HG03457 (cell line): Measurements from ENCODE around the gene SETD7.

Experiments used
- ATAC-seq: cut with Tn5 transposase; IDR thresholded peaks from one replicate; pipeline ENCODE4 v1.9.1; 2021; ENCODE audit warnings: moderate number of reproducible peaks; ENCODE audit not compliant: unreplicated experiment

Gene SETD7

GRCh38 chr4:139514382-139515059 is 41.5 kb downstream of the SETD7 start:
- ATAC-seq: no peak

DNA sequence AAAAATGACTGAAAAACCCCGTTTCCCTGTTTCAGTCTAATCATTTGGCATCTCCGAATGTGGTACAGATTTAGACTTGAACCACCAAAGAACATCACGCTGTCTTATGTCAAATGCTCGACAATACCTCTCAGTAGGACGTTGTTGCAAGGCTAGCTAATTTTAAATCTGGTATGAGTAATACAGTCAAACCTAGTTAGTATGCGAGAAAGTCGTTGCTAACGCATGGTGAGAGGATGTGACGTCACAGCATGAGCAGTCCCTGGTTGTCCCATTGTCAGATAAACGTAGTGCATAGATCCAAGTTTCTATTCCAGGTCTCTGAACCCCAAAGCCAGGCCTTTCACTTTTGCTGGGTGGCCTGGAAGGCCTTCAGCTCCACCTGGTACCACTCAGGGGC is 44.7 kb downstream of the SETD7 start:
- ATAC-seq: no peak

- no peak for ATAC-seq
Measured at GRCh38 chr4:139509727-139510410, 46.1 kb downstream of the SETD7 start.

GRCh38 chr4:139508581-139509237 is 47.3 kb downstream of the SETD7 start:
- ATAC-seq: no peak

DNA sequence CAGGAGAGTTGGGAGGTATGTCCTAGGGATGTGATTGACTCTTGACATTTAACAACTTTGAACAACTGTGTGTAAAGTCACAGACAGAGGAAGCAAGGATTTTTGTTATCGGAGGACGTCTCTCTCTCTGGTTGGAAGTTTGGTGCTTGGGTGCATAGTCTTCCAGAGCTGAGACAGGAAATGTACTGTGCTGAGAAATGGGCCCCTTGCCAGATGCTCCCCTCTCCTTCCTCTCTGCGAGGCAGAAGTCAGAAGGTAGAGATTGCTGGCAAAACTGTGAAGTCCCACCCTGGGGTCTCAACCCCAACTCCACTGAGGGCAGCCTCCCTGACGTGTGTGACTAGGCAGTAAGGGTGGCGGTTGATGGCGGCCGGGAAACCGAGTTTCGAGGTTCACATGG is 49.2 kb downstream of the SETD7 start:
- ATAC-seq: no peak

GRCh38 chr4:139503622-139504166 is 52.3 kb downstream of the SETD7 start:
- no peak for ATAC-seq

DNA sequence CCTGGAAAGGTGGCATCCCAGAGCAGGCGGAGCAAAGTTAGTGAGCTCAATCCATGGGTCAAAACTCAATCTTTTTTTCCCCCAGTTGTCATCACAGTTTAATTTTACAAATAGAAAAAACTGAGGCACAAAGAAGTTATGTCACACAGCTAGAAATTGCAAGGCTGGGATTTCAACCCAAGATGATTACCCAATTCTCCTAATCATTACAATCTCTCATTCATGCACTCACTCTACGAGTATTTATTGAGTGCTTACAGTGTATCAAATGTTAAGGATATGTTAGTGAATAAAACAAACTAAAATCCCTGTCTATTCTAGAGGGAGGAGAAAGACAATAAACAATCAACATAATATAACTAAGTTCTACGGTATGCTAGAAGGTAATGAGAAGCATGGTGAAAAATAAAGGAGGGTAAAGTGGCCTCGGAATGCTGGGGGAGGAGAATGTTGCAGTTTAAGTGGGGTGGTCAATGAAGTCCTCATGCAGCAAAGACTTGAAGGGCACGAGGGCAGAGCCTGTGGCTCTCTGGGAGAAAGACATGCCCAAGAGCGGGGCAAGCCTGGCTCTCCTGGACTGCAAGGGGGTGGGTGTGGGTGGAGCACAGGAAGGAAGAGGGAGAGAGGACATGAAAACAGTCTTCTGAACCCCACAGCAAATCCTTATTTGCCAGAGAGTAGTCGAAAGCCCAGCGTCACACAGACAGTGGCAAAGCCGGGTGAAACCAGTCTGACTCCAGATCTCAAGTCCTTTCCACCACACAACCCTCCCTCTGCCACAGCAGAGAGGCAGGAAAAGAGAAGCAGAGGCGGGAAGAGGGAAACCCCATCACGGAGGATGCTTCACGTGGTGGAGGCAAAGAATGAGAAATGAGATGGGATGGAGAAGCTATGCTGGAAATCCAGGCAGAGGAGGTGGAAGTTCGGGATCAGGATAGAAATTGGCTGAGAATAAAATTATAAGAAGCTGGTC is 53.8 kb downstream of the SETD7 start:
- ATAC-seq: no peak

GRCh38 chr4:139501527-139501926 is 54.5 kb downstream of the SETD7 start:
- ATAC-seq: no peak

DNA sequence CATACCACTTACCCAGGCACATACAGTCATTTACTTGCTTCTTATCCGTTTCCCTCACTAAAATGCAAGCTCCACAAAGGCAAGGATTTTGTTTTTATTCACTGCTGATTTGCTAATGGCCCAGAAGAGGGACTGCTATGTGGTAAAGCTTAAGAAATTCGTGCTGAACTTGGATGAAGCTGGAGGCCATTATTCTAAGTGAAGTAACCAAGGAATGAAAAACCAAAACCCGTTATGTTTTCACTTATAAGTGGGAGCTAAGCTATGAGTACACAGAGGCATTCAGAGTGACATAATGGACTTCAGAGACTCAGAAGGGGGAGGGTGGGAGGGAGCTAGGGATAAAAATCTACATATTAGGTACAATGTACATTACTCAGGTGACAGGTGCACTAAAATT is 54.9 kb downstream of the SETD7 start:
- ATAC-seq: no peak

- ATAC-seq: no peak
Measured at GRCh38 chr4:139499186-139499585, 56.8 kb downstream of the SETD7 start.

GRCh38 chr4:139493176-139493575 is 62.8 kb downstream of the SETD7 start:
- ATAC-seq: no peak

GRCh38 chr4:139492429-139492828 is 63.6 kb downstream of the SETD7 start:
- ATAC-seq: no peak

- ATAC-seq: no peak
Measured at GRCh38 chr4:139489638-139490037, 66.4 kb downstream of the SETD7 start.

DNA sequence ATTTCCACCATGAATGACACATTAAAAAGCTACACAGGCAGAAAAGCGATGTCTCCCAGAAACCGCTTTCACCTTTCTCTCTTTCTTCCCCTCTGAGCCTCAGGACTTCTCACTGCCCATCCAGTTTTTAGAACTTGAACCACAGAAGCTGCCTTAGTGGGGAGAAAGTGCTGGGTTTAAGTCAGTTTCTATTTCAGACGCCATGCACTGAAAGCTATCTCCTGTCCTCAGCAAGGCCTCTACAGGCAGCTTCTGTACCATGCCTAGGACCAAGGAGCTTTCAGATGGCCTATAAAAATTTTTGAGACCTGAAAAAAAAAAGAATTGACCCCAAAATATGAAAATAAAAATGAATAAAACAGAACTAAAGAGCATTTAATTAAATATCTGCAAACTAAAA is 67.6 kb downstream of the SETD7 start:
- no peak for ATAC-seq

GRCh38 chr4:139484783-139485311 is 71.2 kb downstream of the SETD7 start:
- ATAC-seq: no peak

- ATAC-seq: no peak
Measured at GRCh38 chr4:139483000-139483399, 73.0 kb downstream of the SETD7 start.

GRCh38 chr4:139481465-139481864 is 74.6 kb downstream of the SETD7 start:
- ATAC-seq: no peak

- ATAC-seq: no peak
Measured at GRCh38 chr4:139476363-139476762, 79.7 kb downstream of the SETD7 start.

GRCh38 chr4:139472852-139473251 is 83.2 kb downstream of the SETD7 start:
- no peak for ATAC-seq

GRCh38 chr4:139470997-139471665 is 84.9 kb downstream of the SETD7 start:
- no peak for ATAC-seq
